Heart left ventricle (tissue), 16 donors: ENCODE results near the gene ZBTB7C. TPM values are rescaled to one million over a fixed set of nuclear protein-coding genes. Genes with fewer than 3 reads are reported as not detected.

Experiments
- ATAC-seq, 4 donors: fragments of 200-7000 bp; cut with Tn5 transposase; one replicate each; pipeline ENCODE4 v1.9.1; 2020 to 2022; ENCODE audit warnings: moderate library complexity in 4 of 4, mild to moderate bottlenecking in 3 of 4, moderate number of reproducible peaks in 1 of 4
- DNase-seq, 5 donors: peaks; one replicate each; pipeline ENCODE4 v3.0.0-alpha.2; 2020
- H3K27ac ChIP-seq, 12 donors: fragments of 200-600 bp; sonication (generic) in 4 of 12; one replicate each; pipeline versions ENCODE4 v1.5.0 to v1.8.0; 2016 to 2022; ENCODE audit warnings: mild to moderate bottlenecking in 2 of 12
- H3K27me3 ChIP-seq, 9 donors: fragments of 200-600 bp; sonication (generic) in 2 of 9; one replicate each; pipeline versions ENCODE4 v1.5.1 to v1.8.0; 2016 to 2022; ENCODE audit warnings: mild to moderate bottlenecking in 3 of 9
- H3K36me3 ChIP-seq, 9 donors: fragments of 200-600 bp; sonication (generic) in 2 of 9; one replicate each; pipeline versions ENCODE4 v1.5.0 to v1.8.0; 2018 to 2022; ENCODE audit warnings: mild to moderate bottlenecking in 2 of 9
- H3K4me1 ChIP-seq, 12 donors: fragments of 200-600 bp; sonication (generic) in 4 of 12; one replicate each; pipeline versions ENCODE4 v1.5.0 to v1.8.0; 2016 to 2022; ENCODE audit warnings: mild to moderate bottlenecking in 3 of 12
- H3K4me3 ChIP-seq, 12 donors: fragments of 200-600 bp; sonication (generic) in 4 of 12; one replicate each; pipeline versions ENCODE4 v1.5.0 to v1.8.0; 2017 to 2022; ENCODE audit warnings: mild to moderate bottlenecking in 9 of 12, moderate library complexity in 4 of 12
- H3K9me3 ChIP-seq, 12 donors: fragments of 200-600 bp; sonication (generic) in 4 of 12; one replicate each; pipeline versions ENCODE4 v1.5.0 to v1.8.0; 2016 to 2022; ENCODE audit warnings: mild to moderate bottlenecking in 1 of 12
- CTCF ChIP-seq, 12 donors: fragments of 200-600 bp; sonication (generic) in 4 of 12; IDR thresholded peaks; one replicate each; pipeline versions ENCODE4 v1.5.0 to v1.8.0; 2018 to 2022; ENCODE audit warnings: antibody characterized with exemption in 12 of 12, mild to moderate bottlenecking in 5 of 12
- POLR2A ChIP-seq, 2 donors: fragments of 450-650 bp; IDR thresholded peaks; one replicate each; pipeline ENCODE4 v1.6.1; 2017; ENCODE audit warnings: antibody characterized with exemption in 2 of 2, mild to moderate bottlenecking in 2 of 2, moderate library complexity in 2 of 2
- WGBS, 4 donors: extraction: QIAGEN DNeasy Blood & Tissue Kit in 2 of 4; methylation state at CpG; one replicate each; pipeline versions ENCODE4 v1.1.5 to v1.1.7; 2013 to 2018; 5-methylcytosine and 5-hydroxymethylcytosine counted together
- intact Hi-C, 10 donors: fragments of 100-400 bp; cut with DNase I; formaldehyde crosslinking; loops; one replicate each; pipeline versions ENCODE4 v1.11.1 to v1.14.2; 2022
- polyA plus RNA-seq, 2 donors: library from polyadenylated mRNA; stranded (reverse); fragments of 200-250 nt; gene quantifications; one replicate each; pipeline ENCODE4 v1.2.3, GENCODE V29; 2013
- total RNA-seq, 9 donors: library from RNA; depleted of rRNA in 2 of 9; stranded (reverse); fragments of >200 nt in 2 of 9; fragmentation: NEBNext Ultra II Directional in 3 of 9; extraction: Animal tissue kit (Norgen Biotek cat#: 25700) in 3 of 9; gene quantifications; one replicate each; pipeline versions ENCODE4 v1.1.0 to v1.2.4, GENCODE V29; 2016 to 2023
- donor health status: ischemic (EF 13 %, LVEDD 7.1; RV severe dilation, severe dysfunction).
- donor health status: healthy with polysubstance abuse.
- donor health status: DM: no; HTN: yes; CAD: no.
- donor health status: DM: no; HTN: no; CAD: no.
- donor health status: ischemic (EF 25% LVEDD 6.9; RV normal size, moderate dysfunction).
- donor health status: ischemic (EF 25% LVEDD 5.7; RV mildly dilated, moderate dysfunction).
- donor health status: healthy.
- donor health status: DM: yes; HTN: yes; CAD: no.
- donor health status: ischemic (EF 35%, LVEDD 5.7; RV mildly dilated, moderate dysfunction).
- donor health status: nonischemic (EF 11% LVEDD 7.7; RV severe dilation, severe dysfunction).
- donor health status: DM: yes; HTN: yes; CAD: no.
- donor health status: PGD.
- donor health status: ischemic (EF 29% LVEDD 5.4; RV normal size, mild dysfunction).
- donor health status: nonischemic (EF 23%, LVEDD 6.1; RV moderate dilation, normal function).

The ZBTB7C gene
- total and polyA plus RNA-seq, 11 donors: 0.68 to 7.5 (median 2.3) TPM

- intact Hi-C loops: no loop called here
- no peaks in the 10 kb centered on the region for H3K4me1 ChIP-seq
- WGBS, 4 donors: 93 to 95% (median 94%) methylated on average over 4 of the region's 4 CpGs
Observed at GRCh38 chr18:48206887-48207286, 202.3 kb downstream of the ZBTB7C start.

GRCh38 chr18:48203961-48204666, 205.1 kb downstream of the ZBTB7C start:
- Histone ChIP-seq H3K36me3 (no peaks in the 10 kb centered on the region), H3K4me3 (no peak overlapping the region), H3K27me3 (no peaks in the 10 kb centered on the region), H3K4me1 (no peaks in the 10 kb centered on the region), H3K9me3 (no peaks in the 10 kb centered on the region), H3K27ac (no peak overlapping the region)
- intact Hi-C loops: no loop called here
- 87 to 93% (median 90%) methylated on average over 6 of the region's 6 CpGs for WGBS, 4 donors
- no peak for TF ChIP-seq CTCF (IDR thresholded peaks at IDR 0.05)
- no peak for TF ChIP-seq POLR2A (IDR thresholded peaks at IDR 0.05)
- DNase-seq: no peak
- no peak for ATAC-seq

More at GRCh38 chr18:48206887-48207286, 202.3 kb downstream of the ZBTB7C start:
- no peak for TF ChIP-seq CTCF (IDR thresholded peaks at IDR 0.05)
- TF ChIP-seq POLR2A (IDR thresholded peaks at IDR 0.05): no peak
- Histone ChIP-seq H3K27ac (no peak overlapping the region), H3K9me3 (no peaks in the 10 kb centered on the region), H3K4me3 (no peak overlapping the region), H3K27me3 (no peaks in the 10 kb centered on the region), H3K36me3 (no peaks in the 10 kb centered on the region)
- no peak for ATAC-seq
- no peak for DNase-seq

GRCh38 chr18:48203288-48203945, 205.8 kb downstream of the ZBTB7C start:
- WGBS, 4 donors: 91 to 100% (median 96%) methylated on average over 4 of the region's 4 CpGs
- no peak for TF ChIP-seq CTCF (IDR thresholded peaks at IDR 0.05)
- no peak for TF ChIP-seq POLR2A (IDR thresholded peaks at IDR 0.05)
- H3K36me3 ChIP-seq: no peaks in the 10 kb centered on the region

DNA sequence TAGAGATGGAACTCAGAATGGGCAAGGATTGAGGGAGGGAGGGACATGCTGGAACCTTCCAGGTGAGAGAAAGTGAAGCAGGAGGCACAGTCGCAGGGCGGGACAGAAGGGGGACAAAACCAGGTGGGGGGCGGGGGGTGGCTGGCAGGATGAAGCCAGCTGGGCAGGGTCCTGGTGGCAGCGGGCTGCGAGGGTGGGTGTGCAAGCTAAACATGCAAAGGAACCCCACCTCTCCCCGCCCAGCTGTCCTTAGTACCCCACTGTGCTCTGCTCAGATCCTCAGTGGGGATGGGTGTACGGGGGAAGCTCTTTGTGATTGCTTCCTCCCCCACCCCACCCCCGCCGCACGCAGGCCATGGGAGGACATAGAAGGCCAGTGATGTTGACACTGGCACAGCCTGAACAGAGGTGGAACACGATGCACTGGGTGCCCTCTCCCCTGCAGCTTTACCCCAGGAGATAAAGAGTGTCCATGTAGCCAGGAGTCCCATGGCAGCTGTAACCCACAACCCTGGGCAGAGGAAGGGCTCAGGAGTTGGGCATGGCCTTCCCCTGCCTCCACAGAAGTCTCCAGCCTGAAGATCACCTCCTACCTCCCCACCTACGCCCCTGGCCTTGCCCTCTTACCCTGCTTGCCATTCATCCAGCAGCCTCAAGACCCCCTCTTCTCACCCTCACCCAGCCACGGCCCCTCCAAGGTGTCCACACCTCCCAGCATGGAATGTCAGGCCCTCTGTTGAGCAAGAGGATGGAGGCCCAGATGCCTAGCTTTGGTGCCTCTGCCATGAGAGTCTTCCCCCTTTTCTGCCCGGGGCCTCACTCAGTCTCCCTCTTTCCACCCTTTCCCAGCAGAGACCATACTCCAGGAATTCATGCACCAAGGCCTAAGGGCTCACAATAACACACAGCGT, 206.6 kb downstream of the ZBTB7C start:
- ATAC-seq (no peak), DNase-seq (no peak)
- H3K27me3 ChIP-seq: no peaks in the 10 kb centered on the region
- H3K4me1 ChIP-seq: no peaks in the 10 kb centered on the region
- intact Hi-C loops: no loop called here
- H3K27ac ChIP-seq: no peak overlapping the region
- WGBS, 4 donors: 81 to 90% (median 88%) methylated on average over 15 of the region's 15 CpGs
- no peaks in the 10 kb centered on the region for H3K9me3 ChIP-seq
- no peak overlapping the region for H3K4me3 ChIP-seq
- TF ChIP-seq POLR2A (IDR thresholded peaks at IDR 0.05) (no peak), CTCF (IDR thresholded peaks at IDR 0.05) (no peak)
- H3K36me3 ChIP-seq: no peaks in the 10 kb centered on the region

More at GRCh38 chr18:48203288-48203945, 205.8 kb downstream of the ZBTB7C start:
- DNase-seq (no peak), ATAC-seq (no peak)
- H3K9me3 ChIP-seq: no peaks in the 10 kb centered on the region
- no peak overlapping the region for H3K4me3 ChIP-seq
- H3K27ac ChIP-seq: no peak overlapping the region
- intact Hi-C loops: no loop called here
- H3K4me1 ChIP-seq: no peaks in the 10 kb centered on the region
- H3K27me3 ChIP-seq: no peaks in the 10 kb centered on the region
